CD8-positive, alpha-beta memory T cell (primary cell): Measurements from ENCODE around the gene TXK. TPM values are rescaled to one million over a fixed set of nuclear protein-coding genes. Genes with fewer than 3 reads are reported as not detected.

Experiments used
- CTCF ChIA-PET: fragments of 350-600 bp; sonication (Branson Sonifier 250); formaldehyde crosslinking; loops from one replicate; lab custom pipeline; 2021; ENCODE audit warnings: antibody characterized with exemption; lab: Charles Lee
- POLR2A ChIA-PET: fragments of 350-600 bp; sonication (Branson Sonifier 250); formaldehyde crosslinking; loops from one replicate; lab custom pipeline; 2021; ENCODE audit warnings: antibody characterized with exemption; lab: Charles Lee
- DNase-seq, 5 donors: peaks; one replicate each; pipeline versions ENCODE4 v3.0.0 to v3.0.0-alpha.2; 2020 to 2022; ENCODE audit warnings: mixed read lengths in 1 of 5
- H3K27ac ChIP-seq: one replicate; pipeline ENCODE4 v1.7.0; 2013; ENCODE audit warnings: low read depth, mild to moderate bottlenecking, low read length, moderate library complexity
- H3K27me3 ChIP-seq: 2 replicates; pipeline ENCODE4 v1.7.0; 2013; ENCODE audit warnings: low read length, mild to moderate bottlenecking; ENCODE audit not compliant: insufficient read depth, poor library complexity, severe bottlenecking
- H3K36me3 ChIP-seq: 2 replicates; pipeline ENCODE4 v1.7.0; 2013; ENCODE audit warnings: mild to moderate bottlenecking, low read length, moderate library complexity; ENCODE audit not compliant: insufficient read depth
- H3K4me1 ChIP-seq: 2 replicates; pipeline ENCODE4 v1.7.0; 2013; ENCODE audit warnings: mild to moderate bottlenecking, low read length, moderate library complexity; ENCODE audit not compliant: insufficient read depth
- H3K4me3 ChIP-seq: 2 replicates; pipeline ENCODE4 v1.7.0; 2013; ENCODE audit warnings: mild to moderate bottlenecking, low read length
- H3K9me3 ChIP-seq: 2 replicates; pipeline ENCODE4 v1.7.0; 2013; ENCODE audit warnings: mild to moderate bottlenecking, low read length
- H3K27ac Mint-ChIP-seq, 8 donors: one replicate each; pipeline ENCODE4 v1.8.0; 2020 to 2021; ENCODE audit warnings: mixed read lengths in 8 of 8, mild to moderate bottlenecking in 6 of 8, inconsistent platforms in 3 of 8, moderate library complexity in 3 of 8
- H3K27me3 Mint-ChIP-seq, 2 donors: one replicate each; pipeline ENCODE4 v1.8.0; 2020 to 2021; ENCODE audit warnings: mixed read lengths in 2 of 2, mild to moderate bottlenecking in 1 of 2, moderate library complexity in 1 of 2
- H3K36me3 Mint-ChIP-seq, 3 donors: one replicate each; pipeline ENCODE4 v1.8.0; 2020 to 2021; ENCODE audit warnings: mixed read lengths in 3 of 3, inconsistent platforms in 1 of 3, mild to moderate bottlenecking in 1 of 3
- H3K4me1 Mint-ChIP-seq, 3 donors: one replicate each; pipeline ENCODE4 v1.8.0; 2020 to 2021; ENCODE audit warnings: mixed read lengths in 3 of 3, inconsistent platforms in 1 of 3, mild to moderate bottlenecking in 1 of 3
- H3K4me3 Mint-ChIP-seq, 7 donors: one replicate each; pipeline ENCODE4 v1.8.0; 2020 to 2021; ENCODE audit warnings: mixed read lengths in 7 of 7, mild to moderate bottlenecking in 6 of 7, moderate library complexity in 4 of 7, inconsistent platforms in 2 of 7
- H3K9me3 Mint-ChIP-seq, 5 donors: one replicate each; pipeline ENCODE4 v1.8.0; 2020 to 2022; ENCODE audit warnings: mixed read lengths in 5 of 5, mild to moderate bottlenecking in 3 of 5, moderate library complexity in 2 of 5, inconsistent platforms in 1 of 5
- polyA plus RNA-seq: library from polyadenylated mRNA; unstranded; fragments of 300-500 nt; fragmentation: Illumina TruSeq; gene quantifications from one replicate; pipeline ENCODE4 v1.2.3, GENCODE V29; 2021
- total RNA-seq, 2 experiments: library from RNA; stranded (reverse); gene quantifications; one replicate each; pipeline ENCODE4 v1.2.3, GENCODE V29; 2021

The TXK gene
- total and polyA plus RNA-seq, 3 experiments from 2014 or later: 6.0 to 70.0 (median 6.4) TPM

DNA sequence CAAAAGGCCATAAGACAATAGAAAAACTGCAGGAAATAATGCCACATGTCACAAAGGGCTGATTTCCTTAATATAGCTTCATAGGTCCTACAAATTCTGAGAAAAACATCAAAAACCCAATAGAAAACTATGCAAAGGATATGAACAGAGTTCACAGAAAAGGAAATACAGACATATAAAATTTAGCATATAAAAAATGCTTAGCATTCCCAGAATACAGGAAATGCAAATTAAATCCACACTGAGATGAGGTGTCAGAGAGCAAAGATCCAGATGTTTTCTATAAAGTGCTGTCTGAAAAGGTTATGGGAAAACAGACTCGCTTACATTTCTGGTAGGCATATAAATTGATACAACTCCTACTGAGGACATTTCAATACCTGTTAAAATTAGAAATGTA lies 33.8 kb downstream of the TXK start:
- Histone ChIP-seq H3K9me3 (no peaks in the 10 kb centered on the region), H3K27me3 (no peaks in the 10 kb centered on the region), H3K27ac (no peak overlapping the region), H3K36me3 (peaks cover 23% of the 10 kb centered on the region), H3K4me3 (no peak overlapping the region), H3K4me1 (no peaks in the 10 kb centered on the region)
- DNase-seq: no peak
- H3K4me1 Mint-ChIP-seq: peaks cover 10 to 13% (median 11%) of the 10 kb centered on the region in 3 donors
- peaks cover 3 to 50% (median 11%) of the 10 kb centered on the region in 3 donors for H3K36me3 Mint-ChIP-seq
- H3K4me3 Mint-ChIP-seq: no peak overlapping the region
- ChIA-PET CTCF (no interaction called here), POLR2A (no interaction called here)
- H3K9me3 Mint-ChIP-seq: no peaks in the 10 kb centered on the region
- H3K27ac Mint-ChIP-seq: no peak overlapping the region
- H3K27me3 Mint-ChIP-seq: no peaks in the 10 kb centered on the region

DNA sequence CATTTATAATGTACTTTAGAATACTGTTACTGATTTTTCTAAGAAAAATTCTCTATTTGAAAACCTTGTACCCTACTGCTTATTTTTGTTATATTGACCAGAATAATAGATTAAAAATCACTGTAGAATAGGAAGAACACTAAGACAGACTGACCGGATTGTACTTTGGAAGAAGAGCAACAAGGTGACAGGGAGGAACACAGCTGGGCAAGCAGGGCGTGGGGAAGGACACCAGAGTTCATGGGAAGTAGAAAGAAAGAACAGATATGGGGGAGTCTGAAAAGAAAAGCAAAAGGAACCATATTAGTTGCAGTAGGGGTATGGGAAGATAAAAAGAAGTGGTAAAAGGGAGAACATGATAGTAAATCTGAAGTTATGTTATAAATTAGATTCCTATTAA lies 38.6 kb downstream of the TXK start:
- no peak overlapping the region for H3K4me3 Mint-ChIP-seq
- peaks cover 3 to 28% (median 21%) of the 10 kb centered on the region in 3 donors for H3K36me3 Mint-ChIP-seq
- no peaks in the 10 kb centered on the region for H3K9me3 Mint-ChIP-seq
- H3K36me3 ChIP-seq: peaks cover 38% of the 10 kb centered on the region
- no peaks in the 10 kb centered on the region for H3K27me3 ChIP-seq
- no peaks in the 10 kb centered on the region for H3K4me1 ChIP-seq
- CTCF ChIA-PET: interaction anchor here (1.0 to 2.1 kb wide), 3 partner anchors 14 to 62 kb away, joined by 3 to 5 read pairs (median 3); no protein-coding TSS in a partner anchor
- no peak overlapping the region for H3K4me3 ChIP-seq
- no peaks in the 10 kb centered on the region for H3K9me3 ChIP-seq
- POLR2A ChIA-PET: no interaction called here
- DNase-seq: no peak
- peak overlapping the region in 4 of 8 donors; percentile 10 to 41 (median 26) for H3K27ac Mint-ChIP-seq
- no peaks in the 10 kb centered on the region for H3K27me3 Mint-ChIP-seq
- H3K27ac ChIP-seq: no peak overlapping the region
- H3K4me1 Mint-ChIP-seq: peaks cover 0 to 3% (median 0%) of the 10 kb centered on the region in 3 donors

DNA sequence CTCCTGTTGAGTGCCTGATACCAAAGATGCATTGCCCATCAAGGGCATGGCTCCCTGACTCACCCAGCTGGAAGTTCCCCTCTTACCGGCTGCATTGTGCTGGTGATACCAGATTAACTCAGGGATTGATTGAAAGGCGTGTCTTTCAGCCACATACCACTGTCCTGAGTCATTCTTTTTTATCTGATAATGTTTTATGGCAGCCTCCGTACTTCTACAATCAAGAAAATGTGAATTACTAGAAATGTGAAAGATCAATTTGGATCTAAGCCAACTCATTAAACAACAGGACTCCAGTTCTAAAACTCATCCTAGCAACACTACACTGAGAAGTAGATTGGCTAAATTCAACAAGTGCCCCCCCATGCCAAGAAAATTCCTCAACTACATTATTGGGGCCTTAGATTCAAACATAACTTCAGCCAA lies 40.0 kb downstream of the TXK start:
- Histone ChIP-seq H3K27me3 (no peaks in the 10 kb centered on the region), H3K27ac (no peak overlapping the region), H3K4me1 (no peaks in the 10 kb centered on the region), H3K4me3 (no peak overlapping the region), H3K9me3 (no peaks in the 10 kb centered on the region), H3K36me3 (peaks cover 36% of the 10 kb centered on the region)
- ChIA-PET POLR2A (no interaction called here), CTCF (interaction anchor here (1.3 kb wide), 1 partner anchor 34 kb away, joined by 3 read pairs; no protein-coding TSS in a partner anchor)
- Mint-ChIP-seq H3K4me1 (peaks cover 0 to 3% (median 0%) of the 10 kb centered on the region in 3 donors), H3K27me3 (no peaks in the 10 kb centered on the region), H3K27ac (peak overlapping the region in 5 of 8 donors; percentile 28 to 55 (median 33)), H3K9me3 (no peaks in the 10 kb centered on the region), H3K4me3 (no peak overlapping the region), H3K36me3 (peaks cover 3 to 28% (median 19%) of the 10 kb centered on the region in 3 donors)
- DNase-seq: no peak

DNA sequence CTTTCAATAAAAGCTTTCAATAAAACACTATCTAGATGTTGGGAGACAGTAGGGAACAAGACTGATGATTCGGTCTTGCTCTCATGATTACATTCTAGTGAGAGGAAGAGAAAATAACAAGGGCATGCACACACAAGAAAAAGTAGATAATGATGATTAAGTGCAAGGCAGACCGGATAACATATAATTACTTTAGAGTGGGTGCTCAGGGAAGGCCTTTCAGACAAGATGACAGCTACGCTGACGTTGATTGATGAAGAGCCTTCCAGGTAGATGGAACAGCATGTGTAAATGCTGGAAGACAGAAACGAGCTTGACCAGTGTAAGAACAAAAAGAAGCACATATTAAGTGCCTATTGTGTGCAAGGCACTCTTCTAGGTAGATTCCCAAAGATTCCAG lies 43.4 kb downstream of the TXK start:
- Mint-ChIP-seq H3K27ac (no peak overlapping the region), H3K9me3 (no peaks in the 10 kb centered on the region), H3K4me1 (peaks cover 0 to 5% (median 0%) of the 10 kb centered on the region in 3 donors), H3K27me3 (no peaks in the 10 kb centered on the region), H3K36me3 (peaks cover 0 to 37% (median 18%) of the 10 kb centered on the region in 3 donors), H3K4me3 (no peak overlapping the region)
- Histone ChIP-seq H3K4me3 (no peak overlapping the region), H3K27ac (no peak overlapping the region), H3K27me3 (no peaks in the 10 kb centered on the region), H3K9me3 (no peaks in the 10 kb centered on the region), H3K36me3 (peaks cover 35% of the 10 kb centered on the region), H3K4me1 (no peaks in the 10 kb centered on the region)
- POLR2A ChIA-PET: no interaction called here
- CTCF ChIA-PET: interaction anchor here (0.7 to 1.6 kb wide), 3 partner anchors 18 to 57 kb away, joined by 3 to 4 read pairs (median 4); no protein-coding TSS in a partner anchor
- no peak for DNase-seq

DNA sequence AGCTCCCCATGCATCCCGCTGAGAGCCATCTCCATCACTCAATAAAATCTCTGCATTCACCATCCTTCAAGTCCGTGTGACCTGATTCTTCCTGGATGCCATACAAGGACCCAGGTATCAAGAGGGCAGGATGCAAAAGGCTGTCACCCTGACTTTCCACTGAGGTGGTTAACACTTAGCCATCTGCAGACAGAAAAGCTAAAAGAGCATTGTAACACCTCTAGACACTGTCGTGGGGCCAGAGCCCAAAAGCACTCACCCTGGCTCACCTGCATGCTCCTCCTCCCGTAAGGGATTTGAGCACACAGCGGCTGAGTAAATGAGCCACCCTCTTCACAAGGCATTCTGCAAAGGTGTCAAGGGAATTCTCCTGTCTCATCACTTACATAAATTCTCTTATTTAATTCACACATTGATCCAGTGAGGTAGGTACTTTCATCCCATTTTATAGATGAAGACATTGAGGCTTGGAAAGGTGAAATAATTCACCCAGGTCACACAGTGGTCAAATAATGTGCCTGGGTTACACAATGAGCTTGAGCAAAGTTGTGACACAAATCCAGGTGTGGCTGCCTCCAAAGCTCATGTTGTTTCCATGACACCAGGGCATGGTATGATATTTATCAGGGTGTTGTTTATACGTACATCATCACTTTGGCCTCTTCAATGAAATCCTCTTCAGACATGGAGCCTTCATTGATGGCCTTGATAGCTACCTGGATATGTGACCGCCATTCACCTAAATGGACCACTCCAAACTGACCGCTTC lies 48.0 kb downstream of the TXK start:
- peaks cover 4 to 67% (median 26%) of the 10 kb centered on the region in 3 donors for H3K36me3 Mint-ChIP-seq
- H3K36me3 ChIP-seq: peaks cover 13% of the 10 kb centered on the region
- peaks cover 0 to 1% of the 10 kb centered on the region in 2 donors for H3K27me3 Mint-ChIP-seq
- no peaks in the 10 kb centered on the region for H3K9me3 Mint-ChIP-seq
- H3K27ac ChIP-seq: no peak overlapping the region
- no peak overlapping the region for H3K4me3 ChIP-seq
- H3K4me1 Mint-ChIP-seq: peaks cover 6 to 9% (median 7%) of the 10 kb centered on the region in 3 donors
- H3K27me3 ChIP-seq: no peaks in the 10 kb centered on the region
- peak overlapping the region in 2 of 8 donors; percentile 21 to 33 for H3K27ac Mint-ChIP-seq
- ChIA-PET CTCF (interaction anchor here (1.1 to 5.3 kb wide), 5 partner anchors 10 to 70 kb away, joined by 3 to 40 read pairs (median 4); partner anchors contain the start of genes CNGA1 and NIPAL1), POLR2A (no interaction called here)
- no peaks in the 10 kb centered on the region for H3K9me3 ChIP-seq
- no peaks in the 10 kb centered on the region for H3K4me1 ChIP-seq
- no peak overlapping the region for H3K4me3 Mint-ChIP-seq
- DNase-seq: no peak

DNA sequence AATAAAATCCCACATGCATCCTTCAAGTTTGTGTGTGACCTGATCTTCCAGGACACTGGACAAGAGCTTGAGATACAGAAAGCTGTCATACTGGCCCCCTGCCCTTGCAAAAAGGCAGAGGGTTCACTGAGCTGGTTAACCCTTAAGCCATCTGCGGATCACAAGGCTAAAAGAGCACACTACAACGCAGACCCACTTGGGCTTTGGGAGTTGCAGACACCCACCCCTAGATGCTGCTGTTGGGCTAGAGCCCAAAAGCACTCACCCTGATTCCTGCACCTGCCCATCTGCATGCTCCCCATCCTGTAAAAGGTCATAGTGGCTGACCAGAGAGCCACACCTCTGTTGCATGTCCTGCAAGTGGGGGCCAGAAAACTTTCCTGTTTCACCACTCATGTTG lies 51.1 kb downstream of the TXK start:
- H3K36me3 ChIP-seq: peaks cover 8% of the 10 kb centered on the region
- Mint-ChIP-seq H3K9me3 (no peaks in the 10 kb centered on the region), H3K27ac (no peak overlapping the region), H3K36me3 (peaks cover 4 to 68% (median 35%) of the 10 kb centered on the region in 3 donors), H3K27me3 (peaks cover 0 to 1% of the 10 kb centered on the region in 2 donors), H3K4me1 (peaks cover 21 to 35% (median 23%) of the 10 kb centered on the region in 3 donors), H3K4me3 (no peak overlapping the region)
- H3K4me3 ChIP-seq: no peak overlapping the region
- H3K27me3 ChIP-seq: no peaks in the 10 kb centered on the region
- ChIA-PET CTCF (interaction anchor here (1.7 kb wide), 1 partner anchor 26 kb away, joined by 7 read pairs; no protein-coding TSS in a partner anchor), POLR2A (no interaction called here)
- no peak overlapping the region for H3K27ac ChIP-seq
- DNase-seq: no peak
- no peaks in the 10 kb centered on the region for H3K9me3 ChIP-seq
- no peaks in the 10 kb centered on the region for H3K4me1 ChIP-seq

DNA sequence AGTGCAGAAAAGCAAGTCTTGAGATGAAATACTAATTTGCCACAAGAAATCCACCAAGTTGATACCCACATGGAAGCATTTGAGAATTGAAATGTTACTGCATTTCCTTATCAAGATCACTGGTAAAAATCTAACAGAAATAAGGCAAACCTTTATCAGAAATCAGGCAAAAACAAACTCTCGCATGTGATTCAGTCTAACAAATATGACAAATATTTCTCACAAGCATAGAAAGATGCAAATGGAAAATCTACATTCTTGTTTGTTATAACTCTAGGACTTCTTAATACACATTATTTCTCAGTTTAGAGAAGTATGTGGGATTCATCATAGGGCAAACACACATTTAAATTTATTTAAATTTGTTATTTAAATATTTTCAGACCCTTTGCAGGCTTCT lies 52.9 kb downstream of the TXK start:
- H3K27ac Mint-ChIP-seq: no peak overlapping the region
- no peak for DNase-seq
- no peak overlapping the region for H3K27ac ChIP-seq
- no peaks in the 10 kb centered on the region for H3K4me1 ChIP-seq
- H3K36me3 Mint-ChIP-seq: peaks cover 4 to 71% (median 36%) of the 10 kb centered on the region in 3 donors
- no peaks in the 10 kb centered on the region for H3K27me3 ChIP-seq
- no peaks in the 10 kb centered on the region for H3K9me3 Mint-ChIP-seq
- peaks cover 5% of the 10 kb centered on the region for H3K36me3 ChIP-seq
- H3K27me3 Mint-ChIP-seq: peaks cover 0 to 3% of the 10 kb centered on the region in 2 donors
- ChIA-PET CTCF (no interaction called here), POLR2A (no interaction called here)
- H3K4me3 ChIP-seq: no peak overlapping the region
- H3K4me1 Mint-ChIP-seq: peaks cover 21 to 35% (median 21%) of the 10 kb centered on the region in 3 donors
- no peak overlapping the region for H3K4me3 Mint-ChIP-seq
- H3K9me3 ChIP-seq: no peaks in the 10 kb centered on the region

DNA sequence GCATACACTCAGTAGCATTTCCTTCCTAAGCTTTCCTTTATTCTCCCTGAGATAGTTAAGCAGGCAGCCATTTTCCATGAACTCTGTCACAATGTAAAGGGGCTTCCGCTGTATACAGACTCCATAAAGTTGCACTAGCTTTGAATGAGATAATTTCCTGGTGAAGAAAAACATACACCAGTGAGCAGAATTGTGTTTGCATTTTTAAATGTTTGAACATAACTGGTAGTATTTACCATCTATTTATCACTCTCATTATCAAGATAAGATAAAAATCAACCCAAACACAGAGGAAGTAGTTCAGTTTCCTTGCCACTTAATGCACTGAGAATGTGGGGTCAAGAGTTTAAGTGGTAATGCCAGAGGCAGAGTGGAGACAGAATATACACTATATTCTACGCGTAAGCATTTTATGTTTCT lies 54.1 kb downstream of the TXK start:
- Mint-ChIP-seq H3K4me3 (peak overlapping the region in 1 of 7 donors; percentile 4), H3K27ac (peak overlapping the region in 5 of 8 donors; percentile 10 to 67 (median 19)), H3K9me3 (no peaks in the 10 kb centered on the region), H3K4me1 (peaks cover 18 to 35% (median 21%) of the 10 kb centered on the region in 3 donors), H3K36me3 (peaks cover 4 to 70% (median 30%) of the 10 kb centered on the region in 3 donors), H3K27me3 (peaks cover 0 to 3% of the 10 kb centered on the region in 2 donors)
- H3K27me3 ChIP-seq: no peaks in the 10 kb centered on the region
- no peak overlapping the region for H3K4me3 ChIP-seq
- no peaks in the 10 kb centered on the region for H3K9me3 ChIP-seq
- POLR2A ChIA-PET: no interaction called here
- H3K4me1 ChIP-seq: no peaks in the 10 kb centered on the region
- no peak for DNase-seq
- CTCF ChIA-PET: no interaction called here
- H3K36me3 ChIP-seq: peaks cover 2% of the 10 kb centered on the region
- H3K27ac ChIP-seq: no peak overlapping the region
